HG03097 (cell line): ENCODE results near the gene ALK.
"Not testable (repeated sequence)": the region's sequence is repeated elsewhere in the genome, so short reads cannot be mapped to it uniquely, and the experiment has no call there.

Experiments
- ATAC-seq: cut with Tn5 transposase; IDR thresholded peaks from one replicate; pipeline ENCODE4 v1.9.1; 2021; ENCODE audit not compliant: unreplicated experiment, low FRiP score

The ALK gene

DNA sequence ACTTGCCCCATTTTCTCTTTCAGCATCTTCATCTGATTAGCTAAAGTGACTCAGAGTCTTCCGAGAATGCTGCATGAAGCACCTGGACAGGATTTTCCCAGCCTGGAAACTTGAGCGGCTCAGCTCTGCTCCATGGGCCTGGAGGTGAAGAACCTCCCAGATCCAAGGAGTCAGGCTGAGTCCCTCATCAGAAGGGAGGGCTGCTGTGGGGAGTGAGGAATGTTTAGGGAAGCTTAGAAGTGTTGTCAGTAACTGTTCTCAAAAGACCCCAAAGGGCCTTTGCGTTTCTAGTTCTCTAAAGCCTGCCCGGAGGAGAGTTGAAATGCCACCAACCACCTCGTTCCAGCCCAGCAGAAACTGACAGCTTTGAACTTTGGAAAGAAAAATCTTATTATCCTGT lies 649.1 kb downstream of the ALK start:
- ATAC-seq: no peak

DNA sequence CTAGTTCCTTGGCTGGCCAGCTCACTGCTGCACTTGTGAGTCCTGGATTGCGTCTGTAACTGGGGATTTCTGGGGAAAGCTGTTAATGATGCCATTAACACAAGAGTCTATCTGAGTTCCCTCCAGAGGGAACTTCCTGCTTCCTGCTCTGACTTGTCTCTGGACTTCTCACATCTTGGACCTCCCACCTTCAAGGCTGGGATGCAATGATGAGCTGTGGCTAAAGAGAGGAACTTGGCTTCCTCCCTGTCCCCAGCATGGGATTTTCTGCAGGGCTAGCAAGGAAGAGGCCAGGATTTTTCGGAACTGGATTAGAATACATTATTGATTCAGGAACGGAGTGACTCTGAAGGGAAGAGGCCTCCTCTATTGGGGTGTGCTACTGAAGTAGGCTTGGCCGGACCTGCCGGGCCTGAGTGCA lies 650.7 kb downstream of the ALK start:
- no peak for ATAC-seq

DNA sequence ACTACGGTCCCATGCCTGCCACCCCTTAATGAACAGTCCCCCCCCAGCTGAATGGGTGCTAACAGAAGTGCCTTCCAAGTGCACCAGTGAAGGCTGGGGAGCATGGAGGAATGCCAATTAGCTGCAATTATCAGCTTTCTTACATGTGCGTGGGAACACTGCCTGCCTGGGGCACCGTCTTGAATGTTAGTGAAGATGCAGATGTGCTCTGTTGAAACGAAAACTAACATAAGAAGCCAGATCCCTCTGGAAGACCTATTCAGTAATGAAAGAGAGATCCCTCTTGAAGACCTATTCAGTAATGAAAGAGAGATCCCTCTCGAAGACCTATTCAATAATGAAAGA lies 651.6 kb downstream of the ALK start:
- ATAC-seq: no peak

DNA sequence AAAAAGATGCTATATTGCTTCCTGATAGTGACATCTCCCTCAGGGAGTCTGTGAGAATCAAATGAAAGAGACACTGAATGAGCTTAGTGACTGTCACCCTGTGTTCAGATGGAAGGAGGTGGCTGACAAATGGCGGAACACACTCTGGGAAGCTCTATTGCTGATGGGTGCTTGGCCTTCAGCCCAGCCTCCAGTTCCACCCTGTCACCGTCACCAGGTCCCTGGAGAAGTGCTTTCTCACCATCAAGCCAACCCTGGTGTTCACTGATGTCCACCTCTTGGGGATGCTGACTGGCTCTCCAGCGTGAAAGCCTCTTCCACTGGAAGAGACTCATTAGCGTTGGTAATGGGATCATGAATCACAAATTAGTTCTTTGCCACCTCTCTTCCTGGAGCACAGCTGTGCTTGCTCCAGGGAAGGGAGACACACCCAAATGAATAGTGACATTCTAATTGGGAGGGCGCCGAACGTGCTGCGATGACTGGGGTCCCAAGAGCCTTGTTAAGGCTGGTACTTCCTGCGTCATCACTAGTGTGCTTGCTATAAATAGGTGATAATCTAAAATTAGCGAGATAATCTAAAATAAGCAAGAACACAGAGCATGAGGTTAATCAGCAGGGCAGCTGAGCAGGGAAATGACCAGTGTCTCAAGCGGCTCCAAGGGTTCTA lies 652.2 kb downstream of the ALK start:
- ATAC-seq: no peak

DNA sequence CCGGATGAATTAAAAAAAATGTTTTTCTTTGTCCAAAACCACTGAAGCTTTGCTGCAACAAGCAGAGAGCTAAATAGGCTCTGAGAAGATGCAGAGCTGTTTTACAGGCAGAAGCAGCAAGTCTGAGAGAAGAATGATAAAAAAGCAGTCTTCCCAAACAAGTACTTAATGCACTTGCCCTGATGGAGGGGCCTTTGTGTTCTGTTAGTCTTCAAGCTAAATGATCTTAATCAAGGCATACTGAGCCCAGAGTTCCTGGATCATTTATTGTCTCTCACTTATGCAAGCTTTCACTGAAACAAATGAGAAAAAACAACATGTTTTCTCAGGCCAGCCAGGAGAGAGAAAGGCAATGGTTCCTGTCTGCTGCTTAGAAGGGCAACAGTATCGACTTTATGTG lies 653.7 kb downstream of the ALK start:
- ATAC-seq: no peak

DNA sequence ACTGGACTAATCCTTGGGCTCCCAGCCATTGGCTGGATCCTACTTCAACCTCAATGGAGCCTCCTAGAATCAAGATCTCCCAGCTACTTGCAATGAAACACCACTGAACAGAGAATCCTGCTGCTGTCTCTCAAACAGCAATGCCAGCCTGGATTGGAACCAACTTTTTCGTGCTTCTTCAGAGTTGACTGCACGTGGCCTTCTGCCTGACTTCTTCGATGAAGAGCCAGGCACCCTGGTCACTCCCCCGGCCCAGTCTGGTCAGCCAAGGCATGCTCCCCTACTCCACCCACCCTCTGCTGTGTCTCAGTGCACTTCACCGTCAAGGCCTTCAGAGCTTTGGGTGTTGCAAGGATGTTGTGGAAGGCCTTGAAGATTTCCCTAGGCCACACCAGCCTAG lies 657.5 kb downstream of the ALK start:
- no peak for ATAC-seq

DNA sequence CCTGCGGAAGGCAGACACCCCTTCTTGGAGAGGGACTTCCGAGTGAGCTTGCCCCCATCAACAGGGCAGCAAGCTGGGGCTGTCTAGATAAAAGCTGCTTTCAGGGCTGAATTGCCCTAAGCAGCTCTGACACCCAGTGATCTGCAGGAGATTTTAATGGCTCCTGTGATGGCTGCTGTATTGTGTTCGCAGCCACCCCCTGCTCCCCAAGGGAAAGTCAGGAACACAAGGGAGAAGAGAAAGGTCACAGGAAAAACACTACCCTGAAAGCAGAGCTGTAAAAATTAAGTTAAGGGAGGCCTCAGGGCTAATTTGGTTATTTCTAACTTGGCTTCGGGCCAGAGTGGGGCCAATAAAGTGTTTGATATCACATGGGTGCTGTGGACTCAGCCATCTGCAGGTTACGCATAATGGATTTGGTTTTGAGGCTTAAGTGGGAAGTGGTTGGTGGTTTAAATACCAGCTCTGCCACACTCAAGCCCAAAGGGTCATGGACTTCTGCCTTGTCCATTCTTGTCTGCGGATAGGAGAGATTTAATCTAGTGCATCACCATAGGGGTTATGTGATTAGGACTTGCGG lies 658.6 kb downstream of the ALK start:
- ATAC-seq: no peak

DNA sequence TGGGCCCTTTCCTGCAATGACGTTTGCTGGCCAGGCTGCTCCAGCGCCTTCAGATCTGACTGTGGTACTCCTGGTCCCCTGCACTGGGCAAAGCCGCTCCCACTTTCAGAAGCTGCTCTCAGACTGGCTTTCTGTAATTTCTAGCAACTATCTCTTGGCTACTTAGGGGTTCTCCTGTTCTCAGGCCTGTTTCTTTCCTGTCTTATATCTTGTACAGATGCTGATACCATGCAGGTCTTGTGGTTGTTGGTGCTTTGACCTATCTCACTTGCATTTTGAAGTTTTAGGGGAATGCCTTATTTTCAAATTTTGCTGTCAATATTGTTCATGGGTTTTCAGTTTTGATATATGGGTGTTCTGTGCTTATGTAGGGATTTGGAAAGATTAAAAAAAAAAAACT lies 660.4 kb downstream of the ALK start:
- ATAC-seq: no peak

DNA sequence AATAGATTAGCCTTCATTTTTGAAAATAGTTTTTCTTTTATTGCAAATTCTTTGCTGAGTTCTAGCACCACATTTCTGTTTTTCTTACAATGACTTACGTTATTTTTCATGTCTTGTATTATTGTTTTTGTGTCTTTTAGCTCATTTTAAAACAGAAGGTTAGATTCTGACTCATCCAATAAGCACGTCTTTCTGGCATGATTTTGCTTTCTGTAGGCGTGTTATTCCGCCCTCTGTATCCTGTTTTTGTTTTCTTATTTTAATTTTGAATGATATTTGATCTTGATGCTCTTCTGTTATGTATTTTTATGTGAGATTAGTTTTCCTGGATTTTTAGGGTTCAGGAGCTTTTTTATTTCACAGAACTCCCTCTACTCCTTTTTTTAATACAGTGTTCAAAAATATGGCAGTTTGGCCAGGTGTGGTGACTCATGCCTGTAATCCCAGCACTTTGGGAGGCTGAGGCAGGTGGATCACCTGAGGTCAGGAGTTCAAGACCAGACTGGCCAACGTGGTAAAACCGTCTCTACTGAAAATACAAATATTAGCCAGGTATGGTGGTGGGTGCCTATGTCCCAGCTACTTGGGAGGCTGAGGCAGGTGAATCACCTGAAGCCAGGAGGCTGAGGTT lies 661.1 kb downstream of the ALK start:
- no peak for ATAC-seq

DNA sequence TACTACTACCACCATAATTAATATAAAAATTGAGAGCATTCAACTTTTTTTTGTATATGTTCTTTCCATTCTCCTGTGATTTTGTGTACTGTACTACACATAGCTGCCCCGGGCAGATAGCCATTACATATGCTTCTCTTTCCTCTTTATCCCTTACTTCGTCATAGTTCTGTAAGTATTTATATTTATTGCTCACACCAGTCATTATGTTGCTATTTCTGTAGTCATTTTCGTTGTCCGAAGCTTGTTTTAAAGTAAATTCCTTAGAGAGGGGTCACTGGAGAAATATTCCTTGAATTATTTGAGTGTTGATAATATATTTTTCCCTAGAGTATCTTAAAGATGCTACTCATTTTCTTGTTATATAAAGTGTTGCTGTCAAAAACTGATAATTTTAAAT lies 662.2 kb downstream of the ALK start:
- ATAC-seq: no peak

DNA sequence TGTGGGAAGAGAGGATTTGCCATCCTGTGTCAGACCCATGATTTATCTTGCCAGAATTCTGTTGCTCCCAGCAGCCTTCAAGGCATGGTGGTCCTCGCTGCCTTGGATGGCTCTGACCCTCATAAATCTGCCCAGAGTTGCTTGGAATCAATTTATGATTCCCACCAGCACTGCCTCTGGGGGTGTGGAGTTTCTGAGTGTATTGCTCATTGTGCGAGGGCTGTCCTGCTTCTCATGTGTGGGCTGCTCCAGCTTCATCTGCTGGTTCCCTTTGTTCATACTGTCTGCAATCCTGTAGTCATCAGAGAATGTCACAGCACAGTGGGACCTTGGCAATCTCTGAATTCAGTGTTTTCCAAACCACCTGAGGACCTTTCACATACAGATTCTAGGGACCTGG lies 666.4 kb downstream of the ALK start:
- ATAC-seq: no peak

DNA sequence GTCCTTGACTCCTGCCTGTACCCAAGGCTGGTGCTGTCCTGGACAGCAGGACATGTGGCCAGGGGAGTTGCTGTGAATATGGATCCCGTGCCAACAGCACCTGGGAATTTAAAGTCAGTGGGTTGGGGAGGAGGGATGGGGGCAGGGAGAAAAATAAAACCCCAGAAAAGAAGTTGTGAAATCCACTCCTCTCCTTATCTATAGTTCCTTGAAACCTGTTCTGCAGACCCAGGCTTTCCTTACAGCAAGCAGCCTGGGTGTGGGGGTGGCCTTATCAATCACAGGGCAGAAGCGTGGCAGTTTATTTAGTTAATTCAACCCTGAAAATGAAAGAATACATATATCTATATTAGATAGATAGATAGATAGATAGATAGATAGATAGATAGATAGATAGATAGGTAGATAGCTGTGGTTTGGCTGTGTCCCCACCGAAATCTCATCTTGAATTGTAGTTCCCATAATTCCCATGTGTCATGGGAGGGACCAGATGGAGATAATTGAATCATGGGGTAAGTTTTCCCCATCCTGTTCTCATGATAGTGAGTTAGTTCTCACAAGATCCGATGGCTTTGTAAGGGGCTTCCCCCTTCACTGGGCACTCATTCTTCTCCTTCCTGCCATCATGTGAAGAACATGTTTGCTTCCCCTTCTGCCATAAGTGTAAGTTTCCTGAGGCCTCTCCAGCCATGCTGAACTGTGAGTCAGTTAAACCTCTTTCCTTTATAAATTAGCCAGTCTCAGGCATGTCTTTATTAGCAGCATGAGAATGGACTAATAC lies 667.7 kb downstream of the ALK start:
- ATAC-seq: not testable (repeated sequence)

DNA sequence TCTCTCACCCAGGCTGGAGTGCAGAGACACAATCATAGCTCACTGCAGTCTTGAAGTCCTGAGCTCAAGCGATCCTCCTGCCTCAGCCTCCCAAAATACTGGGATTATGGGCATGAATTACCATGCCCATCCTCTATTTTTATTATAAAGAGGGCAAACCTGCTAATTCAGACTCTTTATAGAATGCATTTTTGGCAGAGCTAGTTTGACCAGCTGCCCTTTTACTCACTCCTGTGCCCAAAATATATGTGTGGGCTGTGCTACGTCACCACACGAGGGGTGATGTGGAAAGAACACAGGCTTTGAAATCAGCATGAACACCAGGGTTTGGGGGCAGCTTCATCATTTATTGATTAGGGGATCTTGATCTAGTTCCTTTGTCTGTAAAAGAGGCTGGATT lies 668.4 kb downstream of the ALK start:
- no peak for ATAC-seq

DNA sequence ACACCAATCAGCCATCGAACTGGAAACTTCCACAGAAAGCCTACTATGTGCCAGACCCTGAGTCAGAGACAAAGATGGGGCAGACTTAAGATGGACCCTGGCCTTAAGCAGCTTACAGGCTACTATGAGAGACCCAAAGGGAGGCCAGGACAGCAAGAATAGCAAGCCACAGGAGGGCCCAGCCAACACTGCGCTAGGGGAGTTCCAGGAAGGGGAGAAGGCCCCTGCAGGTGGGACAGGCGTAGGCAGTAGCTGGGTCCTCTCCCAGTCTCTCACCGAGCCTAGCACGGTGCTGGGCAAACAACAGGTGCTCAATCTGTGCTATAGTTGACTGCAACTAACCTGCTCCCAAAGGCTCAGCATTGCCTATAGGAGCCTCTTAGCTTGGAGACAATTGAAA lies 670.0 kb downstream of the ALK start:
- no peak for ATAC-seq

DNA sequence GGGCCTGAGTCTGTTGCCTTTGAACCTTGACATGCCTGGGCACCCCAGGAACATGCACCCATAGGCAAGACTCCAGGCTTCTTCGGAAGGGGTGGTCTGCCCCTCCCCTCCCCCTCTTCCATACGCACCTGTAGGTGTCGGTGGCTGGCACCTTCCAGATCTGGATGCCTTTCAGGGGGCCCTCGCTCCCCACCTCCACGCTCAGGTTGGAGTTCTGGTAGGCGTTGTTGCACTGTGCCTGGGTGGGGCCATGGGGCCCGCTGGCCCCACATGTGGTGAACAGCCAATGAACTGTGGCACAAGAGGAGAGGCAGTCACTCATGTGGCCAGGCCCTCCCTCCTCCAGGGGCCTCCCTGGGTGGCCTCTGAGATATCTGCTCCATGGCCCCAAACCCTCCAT lies 670.4 kb downstream of the ALK start:
- no peak for ATAC-seq

DNA sequence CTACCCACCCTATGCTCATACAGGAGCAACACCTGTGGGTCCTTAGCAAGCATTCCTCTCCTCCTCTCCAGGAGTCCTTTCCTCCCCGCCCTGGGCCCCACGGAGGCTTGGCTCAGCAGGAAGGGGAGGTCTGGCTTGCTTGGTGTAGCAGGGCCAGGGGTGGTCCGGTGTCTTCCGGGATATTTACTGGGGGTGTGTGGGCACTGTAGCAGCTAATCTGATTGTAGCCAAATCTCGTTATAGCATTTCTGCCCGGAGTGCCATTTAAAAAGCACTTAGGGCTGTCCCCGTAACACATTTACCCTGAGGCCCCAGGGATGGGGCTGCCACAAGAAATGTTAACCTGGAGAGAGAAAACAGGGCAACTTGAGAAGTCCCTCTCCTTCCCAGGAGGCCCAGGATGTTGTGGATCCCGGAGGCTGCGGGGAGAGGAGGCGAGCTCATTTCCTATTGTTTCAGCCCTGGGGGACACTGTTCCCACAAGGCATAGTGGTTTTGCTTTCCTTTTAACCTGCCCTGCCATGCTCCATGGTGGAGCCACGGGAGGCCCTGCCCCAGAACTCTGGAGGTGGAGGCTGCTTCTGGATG lies 671.6 kb downstream of the ALK start:
- ATAC-seq: no peak

DNA sequence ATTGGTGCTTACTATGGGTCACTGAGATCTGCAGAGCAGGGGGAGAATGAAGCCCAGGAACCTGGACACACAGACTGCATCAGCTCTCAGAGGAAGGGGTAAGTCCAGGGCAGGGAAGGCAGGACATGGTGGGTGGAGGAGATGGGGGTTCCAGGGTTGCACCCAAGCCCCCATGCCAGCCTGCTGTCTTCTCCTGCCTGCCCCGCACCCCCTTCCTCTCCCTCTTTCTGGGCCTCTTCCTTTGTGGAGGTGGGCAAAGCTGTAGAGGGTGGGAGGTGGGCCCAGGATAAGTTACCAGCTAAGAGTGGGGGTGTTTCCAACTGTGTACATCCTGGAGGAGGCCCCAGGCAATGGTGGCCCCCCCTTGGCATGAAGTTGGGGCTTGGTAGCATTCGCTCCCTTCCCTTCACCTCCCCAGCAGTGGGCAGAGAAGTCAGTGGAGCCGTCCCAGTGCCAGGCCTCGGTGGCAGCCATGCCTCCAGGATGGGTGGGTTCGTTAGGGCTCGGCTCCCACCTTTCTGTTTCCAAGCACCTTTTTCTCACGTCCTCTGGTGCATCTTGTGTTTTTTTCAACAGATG lies 674.0 kb downstream of the ALK start:
- no peak for ATAC-seq

DNA sequence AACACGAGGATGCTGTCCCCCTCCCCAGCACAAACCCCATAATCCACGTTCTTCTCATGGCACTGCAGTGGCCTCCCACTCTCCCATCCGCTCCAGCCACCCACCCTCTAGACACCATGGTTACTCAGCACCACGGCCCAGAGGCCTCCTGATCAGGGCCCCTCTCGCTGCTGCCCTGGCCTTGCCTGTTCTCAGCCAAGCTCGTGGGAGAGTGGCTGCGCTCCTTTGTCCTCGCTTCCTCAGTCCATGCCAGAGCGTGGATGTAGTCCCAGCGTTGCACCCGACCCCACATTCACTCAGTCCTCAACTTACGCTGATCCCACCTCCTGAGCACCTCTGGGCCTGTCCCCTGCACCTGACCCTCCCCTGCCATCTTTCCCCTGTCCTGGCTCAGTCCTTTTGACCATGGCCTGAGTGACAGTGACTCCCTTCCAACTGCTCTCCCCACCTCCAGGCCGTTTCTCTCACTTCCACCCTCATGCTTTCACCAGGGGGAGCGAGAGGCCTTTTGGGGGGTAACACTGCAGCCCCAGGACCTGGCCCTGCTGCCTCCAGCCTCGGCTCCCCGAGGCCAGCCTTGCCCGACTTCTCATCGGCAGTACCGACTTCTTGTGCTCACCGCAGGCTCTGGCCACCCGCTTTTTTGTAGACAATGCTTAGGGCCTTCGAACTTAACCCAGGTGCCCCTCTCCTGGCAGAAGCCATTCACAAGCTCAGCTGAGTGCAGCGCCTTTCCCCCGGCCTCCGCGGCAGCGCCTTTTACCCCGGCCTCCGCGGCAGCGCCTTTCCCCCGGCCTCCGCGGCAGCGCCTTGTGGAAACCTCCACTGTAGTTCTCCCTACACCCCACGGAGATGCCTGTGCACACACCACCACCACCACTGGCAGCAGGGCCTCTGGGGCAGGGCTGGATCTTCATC lies 674.7 kb downstream of the ALK start:
- no peak for ATAC-seq

DNA sequence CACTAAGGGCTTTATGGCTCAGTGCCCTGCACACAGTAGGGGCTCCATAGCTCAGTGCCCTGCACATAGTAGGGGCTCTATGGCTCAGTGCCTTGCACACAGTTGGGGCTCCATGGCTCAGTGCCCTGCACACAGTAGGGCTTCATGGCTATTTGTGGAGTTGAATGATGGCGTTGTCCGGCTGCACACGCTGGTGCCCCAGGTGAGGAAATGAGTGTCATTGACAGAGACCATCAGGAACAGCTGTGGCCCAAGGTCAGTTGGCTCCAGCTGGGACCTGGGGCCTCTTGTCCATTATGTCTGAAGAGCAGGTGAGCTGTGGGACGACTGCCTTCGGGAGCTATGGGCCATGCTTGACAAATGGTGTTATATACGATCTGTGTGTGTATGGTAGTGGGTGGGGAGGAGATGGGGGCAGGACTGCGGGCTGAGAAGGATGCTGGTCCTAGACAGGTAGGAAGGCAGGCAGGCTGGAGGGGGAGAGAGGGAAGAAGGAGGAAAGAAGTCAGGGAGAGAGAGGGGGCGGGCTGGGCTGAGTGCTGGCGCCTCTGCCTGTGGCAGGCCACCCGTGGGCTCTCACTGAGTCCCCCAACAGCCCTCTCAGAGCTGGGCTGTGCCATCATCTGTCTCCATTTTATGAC lies 675.5 kb downstream of the ALK start:
- ATAC-seq: no peak
